ENCODE measurements around the gene SIDT2. TPM values are rescaled to one million over a fixed set of nuclear protein-coding genes. Genes with fewer than 3 reads are reported as not detected.

Gene SIDT2
- total and polyA plus RNA-seq, 2 of the 13 experiments (the other 11 are each of a cell fraction or from before 2014, with no cell fraction given) = 11.5 to 28.0 TPM

DNA sequence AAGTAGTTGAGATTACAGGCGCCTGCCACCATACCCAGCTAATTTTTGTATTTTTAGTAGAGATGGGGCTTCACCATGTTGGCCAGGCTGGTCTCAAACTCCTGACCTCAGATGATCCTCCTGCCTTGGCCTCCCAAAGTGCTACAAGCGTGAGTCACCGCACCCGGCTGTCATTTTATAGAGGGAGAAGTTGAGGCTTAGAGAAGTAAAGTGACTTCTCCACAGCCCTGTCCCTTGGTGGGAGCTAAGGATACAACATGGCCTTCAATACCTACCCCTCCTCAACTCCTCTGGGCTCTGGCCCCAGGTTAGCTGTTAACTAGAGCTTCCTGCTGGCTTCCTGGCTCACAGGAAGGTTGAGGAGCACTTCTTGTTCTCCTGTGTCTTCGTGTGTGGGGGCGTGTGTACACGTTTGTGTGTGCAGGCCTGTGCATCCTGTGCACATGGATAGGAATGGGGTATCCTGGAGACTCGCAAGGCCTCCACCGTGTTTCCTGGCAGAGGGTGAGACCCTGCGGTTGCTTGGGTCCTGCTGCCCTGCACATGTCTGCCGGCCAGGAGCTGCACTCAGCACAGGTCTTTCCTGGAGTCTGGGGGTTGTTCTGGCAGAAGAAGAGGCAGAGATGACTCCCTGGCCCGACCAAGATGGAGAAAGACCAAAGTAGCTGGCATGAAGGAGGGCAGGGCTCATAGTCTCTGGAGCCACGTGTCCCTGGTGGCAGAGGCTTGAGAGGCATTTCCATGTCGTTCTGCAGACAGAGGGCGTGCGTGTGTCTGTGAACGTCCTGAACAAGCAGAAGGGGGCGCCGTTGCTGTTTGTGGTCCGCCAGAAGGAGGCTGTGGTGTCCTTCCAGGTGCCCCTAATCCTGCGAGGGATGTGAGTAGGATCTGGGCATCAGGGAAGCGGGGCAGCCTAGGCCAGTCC is 2.4 kb downstream of the SIDT2 start (continued):
- TF ChIP-seq HIVEP1 (CRISPR knock-in tag; IDR thresholded peaks at IDR 0.05) = no peak
- no peak for TF ChIP-seq ZBTB44 (CRISPR knock-in tag; IDR thresholded peaks at IDR 0.05)
- no peak for TF ChIP-seq ZNF484 (CRISPR knock-in tag; IDR thresholded peaks at IDR 0.05; ENCODE audit: borderline replicate concordance, low read depth)
- TF ChIP-seq ZNF549 (CRISPR knock-in tag; IDR thresholded peaks at IDR 0.05) = no peak
- TF ChIP-seq, protein P1, sequence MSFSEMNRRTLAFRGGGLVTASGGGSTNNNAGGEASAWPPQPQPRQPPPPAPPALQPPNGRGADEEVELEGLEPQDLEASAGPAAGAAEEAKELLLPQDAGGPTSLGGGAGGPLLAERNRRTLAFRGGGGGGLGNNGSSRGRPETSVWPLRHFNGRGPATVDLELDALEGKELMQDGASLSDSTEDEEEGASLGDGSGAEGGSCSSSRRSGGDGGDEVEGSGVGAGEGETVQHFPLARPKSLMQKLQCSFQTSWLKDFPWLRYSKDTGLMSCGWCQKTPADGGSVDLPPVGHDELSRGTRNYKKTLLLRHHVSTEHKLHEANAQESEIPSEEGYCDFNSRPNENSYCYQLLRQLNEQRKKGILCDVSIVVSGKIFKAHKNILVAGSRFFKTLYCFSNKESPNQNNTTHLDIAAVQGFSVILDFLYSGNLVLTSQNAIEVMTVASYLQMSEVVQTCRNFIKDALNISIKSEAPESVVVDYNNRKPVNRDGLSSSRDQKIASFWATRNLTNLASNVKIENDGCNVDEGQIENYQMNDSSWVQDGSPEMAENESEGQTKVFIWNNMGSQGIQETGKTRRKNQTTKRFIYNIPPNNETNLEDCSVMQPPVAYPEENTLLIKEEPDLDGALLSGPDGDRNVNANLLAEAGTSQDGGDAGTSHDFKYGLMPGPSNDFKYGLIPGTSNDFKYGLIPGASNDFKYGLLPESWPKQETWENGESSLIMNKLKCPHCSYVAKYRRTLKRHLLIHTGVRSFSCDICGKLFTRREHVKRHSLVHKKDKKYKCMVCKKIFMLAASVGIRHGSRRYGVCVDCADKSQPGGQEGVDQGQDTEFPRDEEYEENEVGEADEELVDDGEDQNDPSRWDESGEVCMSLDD (CRISPR knock-in tag; IDR thresholded peaks at IDR 0.05; ENCODE audit: borderline replicate concordance) = no peak
- TF ChIP-seq MTF1 (CRISPR knock-in tag; IDR thresholded peaks at IDR 0.05) = no peak
- TF ChIP-seq ERF (CRISPR knock-in tag; IDR thresholded peaks at IDR 0.05) = no peak
- TF ChIP-seq FOXK2 (IDR thresholded peaks at IDR 0.05) = no peak
- TF ChIP-seq, protein P2, sequence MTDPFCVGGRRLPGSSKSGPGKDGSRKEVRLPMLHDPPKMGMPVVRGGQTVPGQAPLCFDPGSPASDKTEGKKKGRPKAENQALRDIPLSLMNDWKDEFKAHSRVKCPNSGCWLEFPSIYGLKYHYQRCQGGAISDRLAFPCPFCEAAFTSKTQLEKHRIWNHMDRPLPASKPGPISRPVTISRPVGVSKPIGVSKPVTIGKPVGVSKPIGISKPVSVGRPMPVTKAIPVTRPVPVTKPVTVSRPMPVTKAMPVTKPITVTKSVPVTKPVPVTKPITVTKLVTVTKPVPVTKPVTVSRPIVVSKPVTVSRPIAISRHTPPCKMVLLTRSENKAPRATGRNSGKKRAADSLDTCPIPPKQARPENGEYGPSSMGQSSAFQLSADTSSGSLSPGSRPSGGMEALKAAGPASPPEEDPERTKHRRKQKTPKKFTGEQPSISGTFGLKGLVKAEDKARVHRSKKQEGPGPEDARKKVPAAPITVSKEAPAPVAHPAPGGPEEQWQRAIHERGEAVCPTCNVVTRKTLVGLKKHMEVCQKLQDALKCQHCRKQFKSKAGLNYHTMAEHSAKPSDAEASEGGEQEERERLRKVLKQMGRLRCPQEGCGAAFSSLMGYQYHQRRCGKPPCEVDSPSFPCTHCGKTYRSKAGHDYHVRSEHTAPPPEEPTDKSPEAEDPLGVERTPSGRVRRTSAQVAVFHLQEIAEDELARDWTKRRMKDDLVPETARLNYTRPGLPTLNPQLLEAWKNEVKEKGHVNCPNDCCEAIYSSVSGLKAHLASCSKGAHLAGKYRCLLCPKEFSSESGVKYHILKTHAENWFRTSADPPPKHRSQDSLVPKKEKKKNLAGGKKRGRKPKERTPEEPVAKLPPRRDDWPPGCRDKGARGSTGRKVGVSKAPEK (CRISPR knock-in tag; IDR thresholded peaks at IDR 0.05; ENCODE audit: borderline replicate concordance) = no peak
- TF ChIP-seq MXI1 (IDR thresholded peaks at IDR 0.05; ENCODE audit: borderline replicate concordance, low read depth, low read length) = peak; percentile 46; the same call in 1 of the 3 replicates
- no peak for TF ChIP-seq ASH2L (IDR thresholded peaks at IDR 0.05; ENCODE audit: insufficient read length, low read depth, low read length)
- no peak for TF ChIP-seq ISX (CRISPR knock-in tag; conservative IDR thresholded peaks at IDR 0.05)
- 0 out of 2 replicates have a peak, but pooled peaks have one; percentile 18 for TF ChIP-seq USF2 (IDR thresholded peaks at IDR 0.05; ENCODE audit: low read depth, low read length)
- TF ChIP-seq USF2 (CRISPR knock-in tag; IDR thresholded peaks at IDR 0.05; ENCODE audit: borderline replicate concordance) = peak; percentile 9; the same call in 1 of the 2 replicates
- TF ChIP-seq ZNF317 (CRISPR knock-in tag; IDR thresholded peaks at IDR 0.05) = no peak
- TF ChIP-seq, protein P3, sequence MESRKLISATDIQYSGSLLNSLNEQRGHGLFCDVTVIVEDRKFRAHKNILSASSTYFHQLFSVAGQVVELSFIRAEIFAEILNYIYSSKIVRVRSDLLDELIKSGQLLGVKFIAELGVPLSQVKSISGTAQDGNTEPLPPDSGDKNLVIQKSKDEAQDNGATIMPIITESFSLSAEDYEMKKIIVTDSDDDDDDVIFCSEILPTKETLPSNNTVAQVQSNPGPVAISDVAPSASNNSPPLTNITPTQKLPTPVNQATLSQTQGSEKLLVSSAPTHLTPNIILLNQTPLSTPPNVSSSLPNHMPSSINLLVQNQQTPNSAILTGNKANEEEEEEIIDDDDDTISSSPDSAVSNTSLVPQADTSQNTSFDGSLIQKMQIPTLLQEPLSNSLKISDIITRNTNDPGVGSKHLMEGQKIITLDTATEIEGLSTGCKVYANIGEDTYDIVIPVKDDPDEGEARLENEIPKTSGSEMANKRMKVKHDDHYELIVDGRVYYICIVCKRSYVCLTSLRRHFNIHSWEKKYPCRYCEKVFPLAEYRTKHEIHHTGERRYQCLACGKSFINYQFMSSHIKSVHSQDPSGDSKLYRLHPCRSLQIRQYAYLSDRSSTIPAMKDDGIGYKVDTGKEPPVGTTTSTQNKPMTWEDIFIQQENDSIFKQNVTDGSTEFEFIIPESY (CRISPR knock-in tag; IDR thresholded peaks at IDR 0.05) = peak; percentile 81
- TF ChIP-seq ZNF605 (CRISPR knock-in tag; IDR thresholded peaks at IDR 0.05) = peak; percentile 53; the same call in 1 of the 2 replicates

Data from HepG2 (cell line).